ENCODE results near the gene KDSR.

Gene KDSR

GRCh38 chr18:63298400-63299365, 68.3 kb downstream of the KDSR start:
- ChIA-PET POLR2A (no interaction called here), CTCF (interaction anchor here (0.7 to 2.2 kb wide), 5 partner anchors 9 to 143 kb away, joined by 3 to 10 read pairs (median 3); no protein-coding TSS in a partner anchor)
- no peak for DNase-seq (ENCODE audit: extremely low spot score)
- no peak for TF ChIP-seq CTCF (IDR thresholded peaks at IDR 0.05; ENCODE audit: control extremely low read depth, extremely low read depth, low read depth, missing control alignments)

DNA sequence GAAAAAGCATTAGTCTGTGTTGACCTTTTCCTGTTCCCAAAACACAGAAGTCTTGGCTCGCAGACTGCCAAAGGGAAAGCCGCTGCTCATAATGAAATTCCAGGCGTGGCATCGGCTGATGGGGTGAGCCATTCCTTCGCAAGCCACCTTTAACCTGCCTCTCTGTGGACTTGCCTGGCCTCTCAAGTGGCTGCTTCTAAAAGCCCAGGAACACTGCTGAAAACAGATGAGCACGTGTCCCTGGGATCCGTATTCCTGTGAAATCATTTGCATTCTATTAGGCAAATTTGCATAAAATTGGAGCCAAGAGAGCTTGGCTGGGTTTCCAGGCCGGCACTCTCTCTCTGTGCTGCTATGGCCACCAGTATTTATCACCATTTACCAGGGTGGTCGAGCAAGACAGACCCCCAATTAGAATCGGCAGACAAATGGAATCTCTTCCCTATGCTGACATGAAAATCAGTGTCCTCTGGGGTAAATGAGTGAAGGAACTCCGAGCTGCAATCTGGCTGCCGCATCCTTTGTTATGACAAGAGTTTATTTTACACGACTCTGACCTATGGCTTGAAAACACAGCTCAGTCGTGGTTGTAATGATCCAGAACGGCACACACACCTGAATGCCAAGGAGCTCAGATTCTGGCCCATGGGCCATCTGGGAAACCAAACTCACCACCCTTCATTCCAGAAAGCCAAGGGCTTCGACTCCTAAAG, 69.2 kb downstream of the KDSR start:
- POLR2A ChIA-PET, result no interaction called here
- CTCF ChIA-PET, result interaction anchor here (0.7 to 2.2 kb wide), 4 partner anchors 10 to 20 kb away, joined by 3 to 10 read pairs (median 5); no protein-coding TSS in a partner anchor
- no peak for TF ChIP-seq CTCF (IDR thresholded peaks at IDR 0.05; ENCODE audit: control extremely low read depth, extremely low read depth, low read depth, missing control alignments)
- DNase-seq (ENCODE audit: extremely low spot score), result no peak

DNA sequence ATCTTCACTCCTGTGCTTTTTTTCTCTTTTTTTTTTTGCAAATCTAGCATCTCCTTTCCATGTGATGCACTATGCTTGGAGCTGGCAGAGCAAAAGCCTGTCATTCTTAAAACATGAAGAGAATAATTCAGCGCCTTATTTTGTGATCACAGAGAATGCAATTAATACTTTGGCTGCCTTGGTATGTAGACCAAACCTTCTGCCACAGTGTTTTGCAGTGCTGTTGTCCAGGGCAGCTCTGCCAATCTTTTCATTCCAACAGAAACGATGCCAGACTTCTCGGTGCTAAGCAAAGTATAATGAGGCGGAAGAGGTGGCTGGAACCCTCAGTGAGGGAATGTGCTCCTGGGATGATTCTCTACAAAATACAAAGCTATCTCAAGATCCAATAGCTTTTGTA, 73.1 kb downstream of the KDSR start:
- no peak for TF ChIP-seq CTCF (IDR thresholded peaks at IDR 0.05; ENCODE audit: control extremely low read depth, extremely low read depth, low read depth, missing control alignments)
- CTCF ChIA-PET, result interaction anchor here (1.0 to 3.5 kb wide), 5 partner anchors 9 to 145 kb away, joined by 3 to 16 read pairs (median 4); no protein-coding TSS in a partner anchor
- no peak for DNase-seq (ENCODE audit: extremely low spot score)
- POLR2A ChIA-PET, result no interaction called here

DNA sequence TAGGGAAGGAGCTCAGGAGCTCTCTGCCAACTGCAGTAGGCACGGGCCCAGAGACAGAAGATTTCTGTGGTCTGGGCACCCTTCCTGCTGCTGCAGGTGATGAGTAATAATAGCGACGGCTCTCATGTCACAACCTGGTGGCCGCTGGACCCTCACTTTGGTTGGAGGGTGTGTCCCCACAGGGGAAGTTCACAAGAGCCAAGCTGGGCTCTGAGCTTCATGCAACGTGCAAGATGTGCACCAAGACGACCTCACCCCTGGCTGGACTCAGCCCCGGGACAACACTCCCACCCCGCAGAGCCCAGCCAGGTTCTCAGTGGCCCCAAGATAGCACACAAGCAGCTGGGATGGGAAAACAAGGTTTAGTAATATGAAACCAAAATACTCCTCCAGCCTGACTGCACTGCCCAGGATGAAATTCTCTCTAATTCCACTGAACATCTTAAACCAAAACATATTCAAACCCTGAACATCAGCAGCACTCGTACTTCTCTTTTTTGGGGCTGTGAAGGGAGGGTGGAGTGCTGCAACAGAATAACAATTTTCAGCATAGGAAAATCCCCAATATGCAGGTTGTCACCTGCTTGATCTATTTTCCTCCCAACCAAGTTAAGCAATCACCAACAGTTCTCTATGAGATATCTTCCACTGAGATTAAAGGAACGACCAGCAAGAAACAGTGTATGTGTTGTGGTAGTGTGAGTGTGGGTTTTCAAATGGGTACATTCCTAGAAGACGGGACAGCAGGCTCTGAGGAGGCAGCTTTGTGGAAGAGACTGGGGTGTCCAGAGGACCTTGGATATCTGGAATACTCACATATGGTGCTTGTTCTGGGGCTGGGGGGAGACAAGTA, 73.9 kb downstream of the KDSR start:
- DNase-seq (ENCODE audit: extremely low spot score), result peak; percentile 48
- ChIA-PET POLR2A (interaction anchor here (0.5 kb wide), 1 partner anchor 73 kb away, joined by 6 read pairs; no protein-coding TSS in a partner anchor), CTCF (interaction anchor here (0.7 to 3.7 kb wide), 7 partner anchors 8 to 146 kb away, joined by 3 to 18 read pairs (median 4); partner anchors contain the start of gene BCL2)
- TF ChIP-seq CTCF (IDR thresholded peaks at IDR 0.05; ENCODE audit: control extremely low read depth, extremely low read depth, low read depth, missing control alignments), result no peak

DNA sequence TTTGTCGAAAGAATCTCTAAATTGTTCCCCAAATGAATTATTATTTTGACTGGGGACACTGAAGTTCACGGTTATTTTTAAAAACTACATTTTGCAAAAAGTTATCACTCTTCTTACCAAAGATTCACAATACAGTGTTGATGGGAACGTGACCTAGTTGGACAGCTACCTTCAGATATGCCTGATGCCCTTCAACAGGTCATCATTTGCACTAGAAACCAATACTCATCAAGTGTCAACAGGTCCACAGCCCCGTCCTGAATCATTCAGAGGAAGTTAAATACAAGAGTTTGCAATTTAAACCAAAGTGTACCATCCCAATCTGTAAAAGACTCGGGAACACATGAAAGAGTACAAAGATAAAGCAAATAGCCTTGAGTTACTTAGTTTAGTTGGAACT, 75.7 kb downstream of the KDSR start:
- ChIA-PET POLR2A (no interaction called here), CTCF (interaction anchor here (1.2 to 3.7 kb wide), 4 partner anchors 15 to 128 kb away, joined by 3 to 18 read pairs (median 10); partner anchors contain the start of gene BCL2)
- no peak for DNase-seq (ENCODE audit: extremely low spot score)
- no peak for TF ChIP-seq CTCF (IDR thresholded peaks at IDR 0.05; ENCODE audit: control extremely low read depth, extremely low read depth, low read depth, missing control alignments)
